ENCODE results near the gene ULK2.

DNA sequence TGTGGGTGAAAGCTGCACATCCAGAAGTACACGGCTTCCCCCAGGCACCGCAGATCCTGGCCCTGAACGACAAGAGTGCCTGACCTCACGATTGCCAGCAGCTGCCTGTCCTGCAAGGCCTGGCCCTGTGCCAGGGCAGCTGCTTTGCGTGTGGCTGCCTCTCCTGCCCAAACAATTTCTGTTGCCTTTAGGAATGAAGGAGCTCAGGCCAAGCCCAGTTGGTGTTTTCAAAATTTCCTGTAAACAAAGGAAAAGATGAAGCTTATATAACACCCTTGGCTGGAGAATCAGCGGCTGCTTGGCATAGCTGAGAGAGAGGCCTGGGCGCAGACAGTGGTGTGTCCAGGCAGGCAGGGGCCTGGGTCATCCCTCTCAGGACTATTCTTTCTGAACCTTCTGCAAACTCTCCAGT is 139.6 kb downstream of the ULK2 start:
- TF ChIP-seq, protein P1, sequence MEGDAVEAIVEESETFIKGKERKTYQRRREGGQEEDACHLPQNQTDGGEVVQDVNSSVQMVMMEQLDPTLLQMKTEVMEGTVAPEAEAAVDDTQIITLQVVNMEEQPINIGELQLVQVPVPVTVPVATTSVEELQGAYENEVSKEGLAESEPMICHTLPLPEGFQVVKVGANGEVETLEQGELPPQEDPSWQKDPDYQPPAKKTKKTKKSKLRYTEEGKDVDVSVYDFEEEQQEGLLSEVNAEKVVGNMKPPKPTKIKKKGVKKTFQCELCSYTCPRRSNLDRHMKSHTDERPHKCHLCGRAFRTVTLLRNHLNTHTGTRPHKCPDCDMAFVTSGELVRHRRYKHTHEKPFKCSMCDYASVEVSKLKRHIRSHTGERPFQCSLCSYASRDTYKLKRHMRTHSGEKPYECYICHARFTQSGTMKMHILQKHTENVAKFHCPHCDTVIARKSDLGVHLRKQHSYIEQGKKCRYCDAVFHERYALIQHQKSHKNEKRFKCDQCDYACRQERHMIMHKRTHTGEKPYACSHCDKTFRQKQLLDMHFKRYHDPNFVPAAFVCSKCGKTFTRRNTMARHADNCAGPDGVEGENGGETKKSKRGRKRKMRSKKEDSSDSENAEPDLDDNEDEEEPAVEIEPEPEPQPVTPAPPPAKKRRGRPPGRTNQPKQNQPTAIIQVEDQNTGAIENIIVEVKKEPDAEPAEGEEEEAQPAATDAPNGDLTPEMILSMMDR (conservative IDR thresholded peaks at IDR 0.05; ENCODE audit: low read depth, low read length), result no peak
- no peak for TF ChIP-seq EZH2phosphoT487 (IDR thresholded peaks at IDR 0.05; ENCODE audit: borderline replicate concordance, low read length)
- no peak for TF ChIP-seq EZH2 (IDR thresholded peaks at IDR 0.05; ENCODE audit: low read length, unreplicated experiment)

All from PC-3 (cell line).